Kidney (tissue), 14 donors: Measurements from ENCODE around the gene C12orf56. TPM values are rescaled to one million over a fixed set of nuclear protein-coding genes. Genes with fewer than 3 reads are reported as not detected.
"Not testable (repeated sequence)": the region's sequence is repeated elsewhere in the genome, so short reads cannot be mapped to it uniquely, and the experiment has no call there.

Experiments
- DNase-seq, 5 donors: peaks; one replicate each; pipeline ENCODE4 v3.0.0-alpha.2; 2013 to 2020
- FAIRE-seq: peaks from 2 replicates; lab custom pipeline; 2012; peaks lifted over from hg19 to GRCh38; lab: Jason Lieb, UNC
- H3K27ac ChIP-seq, 2 donors: one replicate each; pipeline ENCODE4 v1.7.0; 2013; ENCODE audit warnings: low read depth in 2 of 2, low read length in 2 of 2, inconsistent platforms in 1 of 2
- H3K27me3 ChIP-seq: one replicate; pipeline ENCODE4 v1.7.1; 2013; ENCODE audit warnings: low read length, inconsistent platforms; ENCODE audit not compliant: control insufficient read depth, insufficient read depth
- H3K36me3 ChIP-seq, 3 donors: one replicate each; pipeline versions ENCODE4 v1.7.0 to v1.7.1; 2013; ENCODE audit warnings: low read length in 3 of 3, control low read depth in 1 of 3, inconsistent platforms in 1 of 3; ENCODE audit not compliant: insufficient read depth in 3 of 3, control insufficient read depth in 2 of 3
- H3K4me1 ChIP-seq, 3 donors: one replicate each; pipeline versions ENCODE4 v1.7.0 to v1.7.1; 2013; ENCODE audit warnings: low read length in 3 of 3, inconsistent platforms in 1 of 3, low read depth in 1 of 3; ENCODE audit not compliant: control insufficient read depth in 2 of 3, insufficient read depth in 2 of 3
- H3K4me3 ChIP-seq, 3 donors: one replicate each; pipeline versions ENCODE4 v1.7.0 to v1.8.1; 2013; ENCODE audit warnings: low read length in 3 of 3, control low read depth in 1 of 3, inconsistent platforms in 1 of 3
- H3K9ac ChIP-seq, 3 donors: one replicate each; pipeline versions ENCODE4 v1.7.0 to v1.7.1; 2013; ENCODE audit warnings: low read length in 3 of 3, control low read depth in 1 of 3, inconsistent platforms in 1 of 3
- H3K9me3 ChIP-seq, 3 donors: one replicate each; pipeline versions ENCODE4 v1.7.0 to v1.7.1; 2013; ENCODE audit warnings: low read length in 3 of 3, control low read depth in 1 of 3, inconsistent platforms in 1 of 3; ENCODE audit not compliant: control insufficient read depth in 2 of 3, insufficient read depth in 1 of 3
- intact Hi-C: fragments of 100-400 bp; cut with DNase I; formaldehyde crosslinking; loops from one replicate; pipeline ENCODE4 v1.11.1; 2022
- polyA plus RNA-seq: library from polyadenylated mRNA; stranded (reverse); fragments of 350-450 nt; fragmentation: Illumina TruSeq; extraction: RNeasy Lipid Tissue Mini Kit (QIAGEN cat#74804); gene quantifications from one replicate; pipeline ENCODE4 v1.2.3, GENCODE V29; 2014; ENCODE audit warnings: low read depth, low replicate concordance; ENCODE audit not compliant: insufficient read depth
- total RNA-seq: library from RNA; stranded (reverse); fragmentation: NEBNext Ultra II Directional; extraction: Animal tissue kit (Norgen Biotek cat#: 25700); gene quantifications from one replicate; pipeline ENCODE4 v1.2.1, GENCODE V29; 2021
- TF ChIP-seq, protein P1 (sequence below): IDR thresholded peaks from 3 replicates; pipeline ENCODE4 v1.5.1; 2012; ENCODE audit warnings: mild to moderate bottlenecking, moderate library complexity, borderline replicate concordance; ENCODE audit not compliant: insufficient read depth; ENCODE audit errors: extremely low read depth
- donor health status: control.
- donor health status: control.
- donor health status: control.
- donor health status: control.
- donor health status: control.
- donor health status: DM: yes; HTN: yes; CAD: no.
- donor health status: Normal renal cell carcinoma (clear cell type).

Gene C12orf56
- total and polyA plus RNA-seq, 2 donors from 2014 or later: 1.5 to 5.2 TPM

- TF ChIP-seq, protein P1, sequence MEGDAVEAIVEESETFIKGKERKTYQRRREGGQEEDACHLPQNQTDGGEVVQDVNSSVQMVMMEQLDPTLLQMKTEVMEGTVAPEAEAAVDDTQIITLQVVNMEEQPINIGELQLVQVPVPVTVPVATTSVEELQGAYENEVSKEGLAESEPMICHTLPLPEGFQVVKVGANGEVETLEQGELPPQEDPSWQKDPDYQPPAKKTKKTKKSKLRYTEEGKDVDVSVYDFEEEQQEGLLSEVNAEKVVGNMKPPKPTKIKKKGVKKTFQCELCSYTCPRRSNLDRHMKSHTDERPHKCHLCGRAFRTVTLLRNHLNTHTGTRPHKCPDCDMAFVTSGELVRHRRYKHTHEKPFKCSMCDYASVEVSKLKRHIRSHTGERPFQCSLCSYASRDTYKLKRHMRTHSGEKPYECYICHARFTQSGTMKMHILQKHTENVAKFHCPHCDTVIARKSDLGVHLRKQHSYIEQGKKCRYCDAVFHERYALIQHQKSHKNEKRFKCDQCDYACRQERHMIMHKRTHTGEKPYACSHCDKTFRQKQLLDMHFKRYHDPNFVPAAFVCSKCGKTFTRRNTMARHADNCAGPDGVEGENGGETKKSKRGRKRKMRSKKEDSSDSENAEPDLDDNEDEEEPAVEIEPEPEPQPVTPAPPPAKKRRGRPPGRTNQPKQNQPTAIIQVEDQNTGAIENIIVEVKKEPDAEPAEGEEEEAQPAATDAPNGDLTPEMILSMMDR: no peak
- no peak for FAIRE-seq
- no peak overlapping the region for H3K4me3 ChIP-seq
These were observed 39.3 kb downstream of the C12orf56 start for GRCh38 chr12:64351265-64351664.

GRCh38 chr12:64347630-64348029, 42.9 kb downstream of the C12orf56 start:
- TF ChIP-seq, protein P1: no peak
- no peaks in the 10 kb centered on the region for H3K36me3 ChIP-seq
- H3K9ac ChIP-seq: no peak overlapping the region
- H3K27ac ChIP-seq: no peak overlapping the region
- intact Hi-C loops: no loop called here
- no peaks in the 10 kb centered on the region for H3K4me1 ChIP-seq
- DNase-seq (no peak), FAIRE-seq (no peak)
- no peaks in the 10 kb centered on the region for H3K27me3 ChIP-seq
- H3K9me3 ChIP-seq: peaks cover 0 to 11% (median 2%) of the 10 kb centered on the region in 3 donors
- no peak overlapping the region for H3K4me3 ChIP-seq

More at GRCh38 chr12:64351265-64351664, 39.3 kb downstream of the C12orf56 start:
- no peak for DNase-seq
- no peaks in the 10 kb centered on the region for H3K4me1 ChIP-seq
- intact Hi-C loops: no loop called here
- no peak overlapping the region for H3K27ac ChIP-seq
- H3K9me3 ChIP-seq: peaks cover 0 to 11% (median 2%) of the 10 kb centered on the region in 3 donors
- H3K9ac ChIP-seq: no peak overlapping the region
- no peaks in the 10 kb centered on the region for H3K27me3 ChIP-seq
- H3K36me3 ChIP-seq: no peaks in the 10 kb centered on the region

DNA sequence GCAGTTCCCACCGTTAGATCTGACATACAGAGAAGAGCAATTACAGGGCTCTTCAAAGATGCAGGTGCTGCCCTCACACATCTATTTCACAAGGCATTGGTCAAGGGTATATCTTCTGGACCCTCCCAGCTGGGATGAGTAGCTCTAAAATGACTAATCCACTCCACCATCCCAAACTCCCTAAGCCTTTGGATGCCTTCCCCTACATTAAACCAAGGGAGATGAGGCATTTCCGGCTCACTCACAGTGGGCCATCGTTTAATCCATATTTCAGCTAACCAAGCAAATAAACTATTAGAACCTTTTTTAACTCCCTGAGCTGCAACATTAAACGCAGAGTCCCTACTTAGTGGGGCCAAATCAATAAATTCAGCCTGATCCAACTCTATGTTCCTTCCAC, 45.9 kb downstream of the C12orf56 start:
- H3K9ac ChIP-seq, H3K27me3 ChIP-seq, H3K4me3 ChIP-seq, intact Hi-C loops, FAIRE-seq, H3K9me3 ChIP-seq, H3K36me3 ChIP-seq, DNase-seq, H3K27ac ChIP-seq, H3K4me1 ChIP-seq: not testable (repeated sequence)

DNA sequence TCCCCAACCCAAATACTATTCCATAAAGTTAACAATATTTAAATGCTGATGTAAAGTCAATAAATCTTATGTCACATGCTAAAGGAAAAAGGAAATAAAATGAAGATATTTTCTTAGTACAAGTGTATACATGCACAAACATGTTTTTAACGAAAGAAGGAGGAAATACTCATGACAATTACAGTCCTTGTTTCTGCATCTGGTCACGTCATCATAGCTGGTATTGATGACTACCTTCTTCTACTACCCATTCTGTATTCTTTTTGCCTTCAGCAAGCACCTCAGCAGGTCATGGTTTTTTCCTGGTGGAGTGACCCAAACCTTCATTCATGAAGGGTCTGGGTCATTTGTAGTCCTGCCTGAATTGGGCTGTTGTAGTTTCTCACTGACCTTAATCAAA, 50.0 kb downstream of the C12orf56 start:
- H3K27me3 ChIP-seq, H3K4me3 ChIP-seq, H3K4me1 ChIP-seq, H3K27ac ChIP-seq, H3K36me3 ChIP-seq, intact Hi-C loops, DNase-seq, H3K9me3 ChIP-seq, H3K9ac ChIP-seq, FAIRE-seq: not testable (repeated sequence)
